GM12873 (cell line): Measurements from ENCODE around the gene CHAT.

Source experiments
- CTCF ChIP-seq: IDR thresholded peaks from 2 replicates; pipeline ENCODE4 v1.5.1; 2012; ENCODE audit warnings: low read depth, mild to moderate bottlenecking, moderate library complexity, low read length, control low read depth; ENCODE audit not compliant: insufficient read depth; ENCODE audit errors: missing control alignments

CHAT gene

GRCh38 chr10:49633327-49634068, 19.7 kb downstream of the CHAT start:
- TF ChIP-seq CTCF, result no peak

- TF ChIP-seq CTCF, result no peak
These were observed 20.3 kb downstream of the CHAT start for GRCh38 chr10:49634069-49634660.

- TF ChIP-seq CTCF, result no peak
These were observed 28.5 kb downstream of the CHAT start for GRCh38 chr10:49642311-49642710.

GRCh38 chr10:49643241-49644034, 29.6 kb downstream of the CHAT start:
- no peak for TF ChIP-seq CTCF

- no peak for TF ChIP-seq CTCF
These were observed 30.3 kb downstream of the CHAT start for GRCh38 chr10:49644035-49644646.

GRCh38 chr10:49645417-49645816, 31.6 kb downstream of the CHAT start:
- TF ChIP-seq CTCF, result no peak
